ENCODE data around the gene UNC45B.

UNC45B gene

DNA sequence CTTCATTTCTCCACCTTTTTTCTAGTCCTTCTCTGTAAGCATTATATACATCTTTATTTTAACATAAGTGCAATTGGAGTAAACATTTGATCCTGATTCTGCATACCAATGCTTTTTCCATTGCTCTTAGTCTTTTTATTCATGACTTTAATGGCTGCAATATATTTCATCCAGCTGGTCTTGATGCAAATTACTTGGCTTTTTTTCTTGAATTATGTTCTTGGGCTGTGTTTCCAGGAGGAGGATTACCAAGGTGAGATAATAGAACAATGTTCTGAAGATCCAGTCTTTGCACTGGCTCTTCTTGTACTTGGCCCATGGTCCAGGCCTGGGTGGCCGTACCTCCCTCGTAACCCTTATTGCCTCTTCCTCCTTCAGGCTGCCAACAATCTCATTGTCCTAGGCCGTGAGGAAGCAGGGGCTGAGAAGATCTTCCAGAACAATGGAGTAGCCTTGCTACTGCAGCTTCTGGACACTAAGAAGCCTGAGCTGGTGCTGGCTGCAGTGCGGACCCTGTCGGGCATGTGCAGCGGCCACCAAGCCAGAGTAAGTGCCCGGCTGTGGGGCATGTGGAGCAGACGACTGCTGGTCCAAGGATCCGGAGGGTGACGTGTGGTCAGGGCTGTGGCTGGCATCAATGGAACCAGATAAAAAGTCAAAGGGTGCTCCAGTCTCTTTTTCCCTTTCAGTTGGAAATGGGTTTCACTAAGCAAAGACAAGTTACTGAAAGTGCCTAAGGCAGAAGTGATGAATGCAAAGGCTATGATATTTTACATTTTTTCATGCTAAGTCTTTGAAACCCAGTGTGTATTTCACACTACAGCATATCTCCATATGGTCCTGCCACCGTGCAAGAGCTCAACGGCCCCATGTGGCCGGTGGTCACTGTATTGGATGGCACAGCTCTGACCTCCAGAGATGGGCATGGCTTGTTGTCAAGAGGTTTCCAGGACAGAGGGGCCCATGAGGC is 6.9 kb downstream of the UNC45B start:
- Histone ChIP-seq H3K9me3 (ENCODE audit: insufficient read depth, low read length) (no peaks in the 10 kb centered on the region), H3K36me3 (replicated peaks; ENCODE audit: low read depth, low read length) (no peaks in the 10 kb centered on the region), H2AFZ (ENCODE audit: low read depth, low read length) (no peak overlapping the region), H3K4me1 (ENCODE audit: low read length) (no peaks in the 10 kb centered on the region), H3K27me3 (ENCODE audit: low read depth, low read length) (no peaks in the 10 kb centered on the region; the same call in 1 of the 2 replicates), H4K20me1 (ENCODE audit: insufficient read depth, low read length) (no peaks in the 10 kb centered on the region), H3K9ac (ENCODE audit: low read length) (no peak overlapping the region), H3K27ac (ENCODE audit: low read length) (no peak overlapping the region), H3K4me3 (ENCODE audit: low read length) (no peak overlapping the region), H3K4me2 (ENCODE audit: low read length) (no peak overlapping the region), H3K79me2 (ENCODE audit: low read length) (no peaks in the 10 kb centered on the region)
- no peak for TF ChIP-seq EZH2phosphoT487 (IDR thresholded peaks at IDR 0.05; ENCODE audit: low read depth)
- TF ChIP-seq, protein P1, sequence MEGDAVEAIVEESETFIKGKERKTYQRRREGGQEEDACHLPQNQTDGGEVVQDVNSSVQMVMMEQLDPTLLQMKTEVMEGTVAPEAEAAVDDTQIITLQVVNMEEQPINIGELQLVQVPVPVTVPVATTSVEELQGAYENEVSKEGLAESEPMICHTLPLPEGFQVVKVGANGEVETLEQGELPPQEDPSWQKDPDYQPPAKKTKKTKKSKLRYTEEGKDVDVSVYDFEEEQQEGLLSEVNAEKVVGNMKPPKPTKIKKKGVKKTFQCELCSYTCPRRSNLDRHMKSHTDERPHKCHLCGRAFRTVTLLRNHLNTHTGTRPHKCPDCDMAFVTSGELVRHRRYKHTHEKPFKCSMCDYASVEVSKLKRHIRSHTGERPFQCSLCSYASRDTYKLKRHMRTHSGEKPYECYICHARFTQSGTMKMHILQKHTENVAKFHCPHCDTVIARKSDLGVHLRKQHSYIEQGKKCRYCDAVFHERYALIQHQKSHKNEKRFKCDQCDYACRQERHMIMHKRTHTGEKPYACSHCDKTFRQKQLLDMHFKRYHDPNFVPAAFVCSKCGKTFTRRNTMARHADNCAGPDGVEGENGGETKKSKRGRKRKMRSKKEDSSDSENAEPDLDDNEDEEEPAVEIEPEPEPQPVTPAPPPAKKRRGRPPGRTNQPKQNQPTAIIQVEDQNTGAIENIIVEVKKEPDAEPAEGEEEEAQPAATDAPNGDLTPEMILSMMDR (IDR thresholded peaks at IDR 0.05; ENCODE audit: low read depth, low read length), result no peak

DNA sequence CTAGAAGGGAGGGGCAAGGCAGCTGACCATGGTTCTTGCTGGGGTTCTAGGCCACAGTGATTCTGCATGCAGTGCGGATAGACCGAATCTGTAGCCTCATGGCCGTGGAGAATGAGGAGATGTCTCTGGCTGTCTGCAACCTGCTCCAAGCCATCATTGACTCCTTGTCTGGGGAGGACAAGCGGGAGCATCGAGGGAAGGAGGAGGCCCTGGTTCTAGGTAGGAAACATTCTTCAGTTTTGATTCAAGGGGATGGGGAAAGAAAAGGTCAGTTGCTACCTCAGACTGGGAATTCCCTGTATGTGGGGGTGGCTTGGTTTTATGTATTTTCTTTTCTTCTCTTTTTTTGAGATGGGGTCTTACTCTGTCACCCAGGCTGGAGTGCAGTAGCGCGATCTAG is 7.6 kb downstream of the UNC45B start:
- Histone ChIP-seq H2AFZ (ENCODE audit: low read depth, low read length) (no peak overlapping the region), H4K20me1 (ENCODE audit: insufficient read depth, low read length) (no peaks in the 10 kb centered on the region), H3K4me2 (ENCODE audit: low read length) (no peak overlapping the region), H3K36me3 (replicated peaks; ENCODE audit: low read depth, low read length) (no peaks in the 10 kb centered on the region), H3K27me3 (ENCODE audit: low read depth, low read length) (no peaks in the 10 kb centered on the region; the same call in none of the 2 replicates), H3K27ac (ENCODE audit: low read length) (no peak overlapping the region), H3K79me2 (ENCODE audit: low read length) (no peaks in the 10 kb centered on the region), H3K9ac (ENCODE audit: low read length) (no peak overlapping the region), H3K4me1 (ENCODE audit: low read length) (no peaks in the 10 kb centered on the region), H3K4me3 (ENCODE audit: low read length) (no peak overlapping the region), H3K9me3 (ENCODE audit: insufficient read depth, low read length) (no peaks in the 10 kb centered on the region)
- TF ChIP-seq, protein P1 (IDR thresholded peaks at IDR 0.05; ENCODE audit: low read depth, low read length), result no peak
- TF ChIP-seq EZH2phosphoT487 (IDR thresholded peaks at IDR 0.05; ENCODE audit: low read depth), result no peak

DNA sequence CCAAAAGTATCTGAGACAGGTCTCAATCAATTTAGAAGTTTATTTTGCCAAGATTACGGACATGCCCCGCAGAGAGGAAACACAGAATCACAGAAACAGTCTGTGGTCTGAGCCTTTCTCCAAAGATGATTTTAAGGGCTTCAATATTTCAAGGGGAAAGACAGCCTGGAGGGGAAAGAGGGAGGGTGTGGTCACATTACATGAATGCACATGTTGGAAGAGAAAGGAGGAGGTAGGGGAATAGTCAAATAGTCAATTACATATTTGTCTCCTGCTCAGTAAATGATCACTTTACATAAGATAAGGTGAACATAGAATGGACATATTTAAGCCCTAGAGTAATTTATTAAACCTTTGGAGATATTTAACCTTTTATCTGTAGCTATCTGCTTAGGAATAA is 12.3 kb downstream of the UNC45B start:
- Histone ChIP-seq H4K20me1 (ENCODE audit: insufficient read depth, low read length) (no peaks in the 10 kb centered on the region), H3K4me3 (ENCODE audit: low read length) (no peak overlapping the region), H3K4me1 (ENCODE audit: low read length) (no peaks in the 10 kb centered on the region), H3K4me2 (ENCODE audit: low read length) (no peak overlapping the region), H3K79me2 (ENCODE audit: low read length) (no peaks in the 10 kb centered on the region), H3K27ac (ENCODE audit: low read length) (no peak overlapping the region), H3K9ac (ENCODE audit: low read length) (no peak overlapping the region), H3K27me3 (ENCODE audit: low read depth, low read length) (peaks cover 16% of the 10 kb centered on the region), H3K9me3 (ENCODE audit: insufficient read depth, low read length) (no peaks in the 10 kb centered on the region), H3K36me3 (replicated peaks; ENCODE audit: low read depth, low read length) (no peaks in the 10 kb centered on the region), H2AFZ (ENCODE audit: low read depth, low read length) (no peak overlapping the region)
- TF ChIP-seq, protein P1 (IDR thresholded peaks at IDR 0.05; ENCODE audit: low read depth, low read length), result no peak
- no peak for TF ChIP-seq EZH2phosphoT487 (IDR thresholded peaks at IDR 0.05; ENCODE audit: low read depth)

DNA sequence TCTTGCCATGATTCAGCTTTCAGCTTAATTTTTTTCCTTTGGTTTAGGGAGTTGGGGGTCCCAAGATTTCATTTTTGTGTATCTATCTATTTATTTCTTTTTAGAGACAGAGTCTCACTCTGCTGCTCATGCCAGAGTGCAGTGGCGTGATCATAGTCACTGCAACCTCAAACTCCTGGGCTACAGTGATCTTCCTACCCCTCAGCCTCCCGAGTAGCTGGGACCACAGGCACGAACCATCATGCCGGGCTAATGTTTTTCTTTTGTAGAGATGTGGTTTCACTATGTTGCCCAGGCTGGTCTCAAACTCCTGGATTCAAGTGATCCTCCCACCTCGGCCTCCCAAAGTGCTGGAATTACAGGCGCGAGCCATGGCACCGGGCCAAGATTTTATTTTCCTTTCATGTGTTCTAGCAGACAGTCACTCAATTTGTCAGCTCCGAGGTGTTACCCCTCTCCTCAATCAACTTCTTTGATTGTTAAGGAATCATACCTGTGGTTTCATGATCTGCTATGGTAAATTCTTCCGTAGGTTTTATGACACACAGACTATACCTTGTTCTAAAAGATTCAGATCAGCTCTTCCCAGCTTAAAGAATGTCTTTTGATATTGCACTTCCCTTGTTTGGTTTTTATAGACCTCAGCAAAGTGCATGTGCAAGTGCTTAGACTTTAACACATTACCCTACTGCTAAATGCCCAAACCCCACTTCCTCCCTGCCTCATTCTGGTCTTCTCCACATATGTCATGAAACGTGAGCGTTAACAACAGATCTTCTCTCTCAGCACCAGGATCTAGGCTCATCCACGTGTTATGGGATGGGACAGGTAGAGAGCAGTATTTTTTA is 13.0 kb downstream of the UNC45B start:
- Histone ChIP-seq H3K9ac (ENCODE audit: low read length) (no peak overlapping the region), H3K79me2 (ENCODE audit: low read length) (no peaks in the 10 kb centered on the region), H3K4me2 (ENCODE audit: low read length) (no peak overlapping the region), H4K20me1 (ENCODE audit: insufficient read depth, low read length) (no peaks in the 10 kb centered on the region), H3K9me3 (ENCODE audit: insufficient read depth, low read length) (no peaks in the 10 kb centered on the region), H3K27me3 (ENCODE audit: low read depth, low read length) (peaks cover 16% of the 10 kb centered on the region), H3K36me3 (replicated peaks; ENCODE audit: low read depth, low read length) (no peaks in the 10 kb centered on the region), H3K4me3 (ENCODE audit: low read length) (no peak overlapping the region), H3K27ac (ENCODE audit: low read length) (no peak overlapping the region), H3K4me1 (ENCODE audit: low read length) (no peaks in the 10 kb centered on the region), H2AFZ (ENCODE audit: low read depth, low read length) (no peak overlapping the region)
- no peak for TF ChIP-seq EZH2phosphoT487 (IDR thresholded peaks at IDR 0.05; ENCODE audit: low read depth)
- TF ChIP-seq, protein P1 (IDR thresholded peaks at IDR 0.05; ENCODE audit: low read depth, low read length), result no peak
